ENCODE measurements around the gene NELL1.

Gene NELL1

GRCh38 chr11:21447871-21448270 is 778.5 kb downstream of the NELL1 start:
- H3K27ac Mint-ChIP-seq: no peak overlapping the region
- H3K4me3 Mint-ChIP-seq: no peak overlapping the region
- H3K9me3 Mint-ChIP-seq: no peaks in the 10 kb centered on the region
- no peaks in the 10 kb centered on the region for H3K36me3 Mint-ChIP-seq (ENCODE audit: low read depth)
- no peaks in the 10 kb centered on the region for H3K4me1 Mint-ChIP-seq
- peaks cover 3% of the 10 kb centered on the region for H3K27me3 Mint-ChIP-seq (ENCODE audit: low read depth, poor library complexity)
- TF ChIP-seq, protein P1, sequence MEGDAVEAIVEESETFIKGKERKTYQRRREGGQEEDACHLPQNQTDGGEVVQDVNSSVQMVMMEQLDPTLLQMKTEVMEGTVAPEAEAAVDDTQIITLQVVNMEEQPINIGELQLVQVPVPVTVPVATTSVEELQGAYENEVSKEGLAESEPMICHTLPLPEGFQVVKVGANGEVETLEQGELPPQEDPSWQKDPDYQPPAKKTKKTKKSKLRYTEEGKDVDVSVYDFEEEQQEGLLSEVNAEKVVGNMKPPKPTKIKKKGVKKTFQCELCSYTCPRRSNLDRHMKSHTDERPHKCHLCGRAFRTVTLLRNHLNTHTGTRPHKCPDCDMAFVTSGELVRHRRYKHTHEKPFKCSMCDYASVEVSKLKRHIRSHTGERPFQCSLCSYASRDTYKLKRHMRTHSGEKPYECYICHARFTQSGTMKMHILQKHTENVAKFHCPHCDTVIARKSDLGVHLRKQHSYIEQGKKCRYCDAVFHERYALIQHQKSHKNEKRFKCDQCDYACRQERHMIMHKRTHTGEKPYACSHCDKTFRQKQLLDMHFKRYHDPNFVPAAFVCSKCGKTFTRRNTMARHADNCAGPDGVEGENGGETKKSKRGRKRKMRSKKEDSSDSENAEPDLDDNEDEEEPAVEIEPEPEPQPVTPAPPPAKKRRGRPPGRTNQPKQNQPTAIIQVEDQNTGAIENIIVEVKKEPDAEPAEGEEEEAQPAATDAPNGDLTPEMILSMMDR (IDR thresholded peaks at IDR 0.05): no peak
- DNase-seq: no peak

GRCh38 chr11:21456186-21456585 is 786.8 kb downstream of the NELL1 start:
- no peaks in the 10 kb centered on the region for H3K4me1 Mint-ChIP-seq
- H3K4me3 Mint-ChIP-seq: no peak overlapping the region
- H3K27ac Mint-ChIP-seq: no peak overlapping the region
- H3K9me3 Mint-ChIP-seq: no peaks in the 10 kb centered on the region
- TF ChIP-seq, protein P1 (IDR thresholded peaks at IDR 0.05): no peak
- no peaks in the 10 kb centered on the region for H3K36me3 Mint-ChIP-seq (ENCODE audit: low read depth)
- H3K27me3 Mint-ChIP-seq (ENCODE audit: low read depth, poor library complexity): peaks cover 9% of the 10 kb centered on the region
- no peak for DNase-seq

GRCh38 chr11:21460082-21460481 is 790.7 kb downstream of the NELL1 start:
- TF ChIP-seq, protein P1 (IDR thresholded peaks at IDR 0.05): no peak
- Mint-ChIP-seq H3K27ac (no peak overlapping the region), H3K36me3 (ENCODE audit: low read depth) (no peaks in the 10 kb centered on the region), H3K9me3 (no peaks in the 10 kb centered on the region), H3K27me3 (ENCODE audit: low read depth, poor library complexity) (peaks cover 9% of the 10 kb centered on the region), H3K4me1 (no peaks in the 10 kb centered on the region), H3K4me3 (no peak overlapping the region)
- no peak for DNase-seq

DNA sequence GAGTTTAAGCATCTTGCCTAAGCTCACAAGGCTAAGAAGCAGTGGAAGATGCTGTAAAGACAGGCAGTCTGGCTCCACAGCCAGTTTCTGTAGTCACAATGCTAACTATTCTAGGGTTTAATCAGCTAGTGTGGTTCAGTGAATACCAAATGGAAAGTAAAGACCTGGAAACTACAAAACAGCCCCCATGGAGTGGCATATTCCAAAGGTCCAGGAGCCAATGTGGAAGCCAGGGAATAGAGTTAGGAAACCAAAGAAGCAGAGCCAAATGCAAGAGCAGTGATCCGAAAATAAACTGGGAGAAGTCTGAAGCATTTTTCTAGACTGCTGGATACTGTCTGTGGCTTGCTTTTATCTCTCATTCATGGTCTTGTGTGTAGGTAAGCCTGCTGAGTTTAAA is 792.3 kb downstream of the NELL1 start:
- Mint-ChIP-seq H3K4me1 (no peaks in the 10 kb centered on the region), H3K27me3 (ENCODE audit: low read depth, poor library complexity) (no peaks in the 10 kb centered on the region), H3K4me3 (no peak overlapping the region), H3K9me3 (no peaks in the 10 kb centered on the region), H3K27ac (no peak overlapping the region), H3K36me3 (ENCODE audit: low read depth) (no peaks in the 10 kb centered on the region)
- no peak for DNase-seq
- TF ChIP-seq, protein P1 (IDR thresholded peaks at IDR 0.05): no peak

- H3K27me3 Mint-ChIP-seq (ENCODE audit: low read depth, poor library complexity): no peaks in the 10 kb centered on the region
- no peak overlapping the region for H3K27ac Mint-ChIP-seq
- no peak overlapping the region for H3K4me3 Mint-ChIP-seq
- TF ChIP-seq, protein P1 (IDR thresholded peaks at IDR 0.05): no peak
- no peak for DNase-seq
- H3K4me1 Mint-ChIP-seq: no peaks in the 10 kb centered on the region
- H3K9me3 Mint-ChIP-seq: no peaks in the 10 kb centered on the region
- no peaks in the 10 kb centered on the region for H3K36me3 Mint-ChIP-seq (ENCODE audit: low read depth)
Observed at GRCh38 chr11:21464601-21465193, 795.3 kb downstream of the NELL1 start.

DNA sequence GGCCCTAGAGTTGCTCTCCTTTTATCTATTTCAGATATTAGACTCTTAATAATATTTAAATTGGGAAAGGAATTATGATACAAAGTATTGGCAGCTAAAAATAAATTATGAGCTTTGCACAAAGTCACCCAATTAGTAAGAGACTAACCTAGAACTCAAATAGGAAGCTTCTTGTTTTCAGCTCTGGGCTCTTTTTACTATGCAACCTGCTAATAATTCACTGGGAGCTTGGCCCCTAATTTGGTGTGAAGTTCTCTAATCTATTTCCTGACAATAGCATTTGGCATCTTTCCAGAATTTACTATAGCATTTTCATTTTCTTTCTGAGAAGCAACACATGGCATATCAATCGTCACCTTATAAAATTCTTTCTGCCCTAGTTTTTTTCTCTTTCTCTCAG is 795.8 kb downstream of the NELL1 start:
- H3K4me3 Mint-ChIP-seq: no peak overlapping the region
- H3K27ac Mint-ChIP-seq: no peak overlapping the region
- DNase-seq: no peak
- no peaks in the 10 kb centered on the region for H3K36me3 Mint-ChIP-seq (ENCODE audit: low read depth)
- TF ChIP-seq, protein P1 (IDR thresholded peaks at IDR 0.05): no peak
- no peaks in the 10 kb centered on the region for H3K4me1 Mint-ChIP-seq
- no peaks in the 10 kb centered on the region for H3K9me3 Mint-ChIP-seq
- no peaks in the 10 kb centered on the region for H3K27me3 Mint-ChIP-seq (ENCODE audit: low read depth, poor library complexity)
